HFF-Myc (cell line): ENCODE data around the gene IL1RAPL2.
"Not testable (repeated sequence)": the region's sequence is repeated elsewhere in the genome, so short reads cannot be mapped to it uniquely, and the experiment has no call there.

Experiments used
- DNase-seq: peaks from one replicate; pipeline ENCODE4 v3.0.0-alpha.2; 2011; ENCODE audit warnings: low read depth; ENCODE audit errors: extremely low read depth
- H3K4me3 ChIP-seq: replicated peaks from 2 replicates; pipeline ENCODE4 v1.5.1; 2011; ENCODE audit warnings: low read depth, mild to moderate bottlenecking, control low read depth, low read length
- TF ChIP-seq, protein P1 (sequence below): IDR thresholded peaks from 2 replicates; pipeline ENCODE4 v1.5.1; 2012; ENCODE audit warnings: mild to moderate bottlenecking, low read depth, low read length, control low read depth; ENCODE audit errors: missing control alignments

The IL1RAPL2 gene

GRCh38 chrX:104995546-104995945, 429.5 kb downstream of the IL1RAPL2 start:
- TF ChIP-seq, protein P1, sequence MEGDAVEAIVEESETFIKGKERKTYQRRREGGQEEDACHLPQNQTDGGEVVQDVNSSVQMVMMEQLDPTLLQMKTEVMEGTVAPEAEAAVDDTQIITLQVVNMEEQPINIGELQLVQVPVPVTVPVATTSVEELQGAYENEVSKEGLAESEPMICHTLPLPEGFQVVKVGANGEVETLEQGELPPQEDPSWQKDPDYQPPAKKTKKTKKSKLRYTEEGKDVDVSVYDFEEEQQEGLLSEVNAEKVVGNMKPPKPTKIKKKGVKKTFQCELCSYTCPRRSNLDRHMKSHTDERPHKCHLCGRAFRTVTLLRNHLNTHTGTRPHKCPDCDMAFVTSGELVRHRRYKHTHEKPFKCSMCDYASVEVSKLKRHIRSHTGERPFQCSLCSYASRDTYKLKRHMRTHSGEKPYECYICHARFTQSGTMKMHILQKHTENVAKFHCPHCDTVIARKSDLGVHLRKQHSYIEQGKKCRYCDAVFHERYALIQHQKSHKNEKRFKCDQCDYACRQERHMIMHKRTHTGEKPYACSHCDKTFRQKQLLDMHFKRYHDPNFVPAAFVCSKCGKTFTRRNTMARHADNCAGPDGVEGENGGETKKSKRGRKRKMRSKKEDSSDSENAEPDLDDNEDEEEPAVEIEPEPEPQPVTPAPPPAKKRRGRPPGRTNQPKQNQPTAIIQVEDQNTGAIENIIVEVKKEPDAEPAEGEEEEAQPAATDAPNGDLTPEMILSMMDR = no peak
- no peak for DNase-seq
- H3K4me3 ChIP-seq = no peak overlapping the region

DNA sequence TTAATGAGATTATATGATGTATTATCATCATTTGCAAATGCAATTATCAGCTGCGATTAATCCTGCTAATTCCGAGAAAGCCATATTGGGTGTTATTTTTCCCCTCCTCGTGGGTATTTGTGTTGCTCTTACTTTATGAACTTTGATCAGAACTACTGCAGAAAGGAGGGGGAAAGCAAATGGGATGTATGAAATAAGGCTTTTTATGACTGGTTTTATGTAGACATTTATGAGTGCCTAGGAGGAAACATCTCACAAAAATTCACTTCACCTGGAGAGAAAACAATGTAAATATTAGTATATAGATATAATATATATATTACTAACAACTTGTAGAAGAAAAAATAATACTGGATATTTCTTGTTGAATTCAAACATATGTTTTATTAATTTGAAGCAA, 440.1 kb downstream of the IL1RAPL2 start:
- TF ChIP-seq, protein P1 = no peak
- no peak overlapping the region for H3K4me3 ChIP-seq
- DNase-seq = no peak

DNA sequence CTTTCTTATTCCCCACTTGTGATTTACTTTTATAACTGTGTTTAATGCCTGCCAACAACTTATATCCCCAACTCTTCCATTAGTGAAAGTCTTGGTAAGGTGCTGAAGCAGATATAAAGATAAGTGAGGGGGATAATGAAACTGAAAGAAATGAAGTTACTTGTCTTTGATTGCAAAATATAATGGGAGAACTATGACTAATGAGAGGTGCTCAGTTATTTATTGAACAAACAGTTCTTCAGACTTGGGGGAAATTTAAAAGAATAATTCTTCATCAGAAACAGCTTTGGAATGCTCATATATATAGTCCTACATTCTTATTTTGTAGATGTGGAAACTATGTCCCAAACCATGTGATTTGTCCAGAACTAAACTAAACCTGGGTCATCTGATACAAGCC, 441.0 kb downstream of the IL1RAPL2 start:
- no peak for DNase-seq
- no peak overlapping the region for H3K4me3 ChIP-seq
- TF ChIP-seq, protein P1 = no peak

DNA sequence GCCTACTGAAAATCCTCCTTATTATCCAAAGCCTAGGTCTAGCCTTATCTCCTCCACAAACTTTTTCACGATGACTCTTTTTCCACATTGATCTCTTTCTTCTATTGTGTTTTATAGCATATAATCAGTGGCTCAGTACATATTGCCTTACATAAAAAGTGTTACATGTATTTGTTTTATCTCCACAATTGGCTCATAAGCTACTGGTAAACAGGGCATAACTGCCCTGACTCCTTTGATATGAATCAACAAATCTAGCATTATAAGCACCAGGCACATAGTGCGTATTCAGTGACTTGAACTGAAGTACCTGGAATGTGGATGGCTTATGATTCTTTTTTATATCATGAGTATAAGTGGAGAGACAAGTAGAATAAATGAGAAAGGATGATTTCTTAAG, 447.7 kb downstream of the IL1RAPL2 start:
- DNase-seq = no peak
- H3K4me3 ChIP-seq = no peak overlapping the region
- TF ChIP-seq, protein P1 = no peak

DNA sequence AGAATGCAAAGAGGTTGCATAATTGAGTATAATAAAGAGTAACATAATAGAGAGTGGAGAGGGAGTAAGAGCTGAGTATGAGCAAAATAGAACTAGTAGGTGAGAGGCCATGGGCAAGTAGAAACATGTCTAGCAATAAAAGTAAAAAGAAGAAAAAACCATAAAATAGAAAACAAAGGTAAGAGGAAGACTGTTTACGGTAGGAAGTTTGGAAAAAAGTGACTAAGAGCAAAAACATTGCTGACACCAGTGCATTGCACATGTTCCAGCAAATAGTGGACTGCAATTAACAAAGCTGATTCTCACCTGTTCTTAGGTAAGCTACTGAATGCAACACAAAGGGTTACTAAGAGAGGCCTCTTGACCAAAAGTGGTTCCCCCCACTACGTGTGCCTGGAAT, 451.6 kb downstream of the IL1RAPL2 start:
- H3K4me3 ChIP-seq = no peak overlapping the region
- no peak for DNase-seq
- TF ChIP-seq, protein P1 = no peak

GRCh38 chrX:105018865-105019264, 452.9 kb downstream of the IL1RAPL2 start:
- no peak overlapping the region for H3K4me3 ChIP-seq
- DNase-seq = no peak
- TF ChIP-seq, protein P1 = no peak

- not testable (repeated sequence) for DNase-seq, H3K4me3 ChIP-seq
These were observed 463.0 kb downstream of the IL1RAPL2 start for GRCh38 chrX:105028962-105029361.
